Measurements from ENCODE around the gene CDK5RAP1.

CDK5RAP1 gene

GRCh38 chr20:33387177-33387576, 14.1 kb downstream of the CDK5RAP1 start:
- TF ChIP-seq CTCF (IDR thresholded peaks at IDR 0.05; ENCODE audit: low read depth, low read length) = no peak

GRCh38 chr20:33386673-33387072, 14.6 kb downstream of the CDK5RAP1 start:
- DNase-seq (ENCODE audit: low read depth, low spot score) = no peak
- in situ Hi-C loops (cut with HindIII; ENCODE audit: low sequenced_read_pairs) = no loop called here
- H3K4me3 ChIP-seq (ENCODE audit: low read depth, low read length) = no peak overlapping the region
- TF ChIP-seq CTCF (IDR thresholded peaks at IDR 0.05; ENCODE audit: low read depth, low read length) = no peak

More at GRCh38 chr20:33387177-33387576, 14.1 kb downstream of the CDK5RAP1 start:
- in situ Hi-C loops (cut with HindIII; ENCODE audit: low sequenced_read_pairs) = no loop called here
- H3K4me3 ChIP-seq (ENCODE audit: low read depth, low read length) = no peak overlapping the region
- DNase-seq (ENCODE audit: low read depth, low spot score) = no peak

GRCh38 chr20:33377366-33377765, 24.0 kb downstream of the CDK5RAP1 start:
- no peak overlapping the region for H3K4me3 ChIP-seq (ENCODE audit: low read depth, low read length)
- TF ChIP-seq CTCF (IDR thresholded peaks at IDR 0.05; ENCODE audit: low read depth, low read length) = no peak
- in situ Hi-C loops (cut with HindIII; ENCODE audit: low sequenced_read_pairs) = no loop called here
- DNase-seq (ENCODE audit: low read depth, low spot score) = no peak

- in situ Hi-C loops (cut with HindIII; ENCODE audit: low sequenced_read_pairs) = no loop called here
- no peak for TF ChIP-seq CTCF (IDR thresholded peaks at IDR 0.05; ENCODE audit: low read depth, low read length)
- peak; percentile 71 for DNase-seq (ENCODE audit: low read depth, low spot score)
- no peak overlapping the region for H3K4me3 ChIP-seq (ENCODE audit: low read depth, low read length)
These were observed 27.3 kb downstream of the CDK5RAP1 start for GRCh38 chr20:33373735-33374605.

GRCh38 chr20:33372993-33373441, 28.3 kb downstream of the CDK5RAP1 start:
- no peak for DNase-seq (ENCODE audit: low read depth, low spot score)
- no peak for TF ChIP-seq CTCF (IDR thresholded peaks at IDR 0.05; ENCODE audit: low read depth, low read length)
- in situ Hi-C loops (cut with HindIII; ENCODE audit: low sequenced_read_pairs) = no loop called here
- H3K4me3 ChIP-seq (ENCODE audit: low read depth, low read length) = no peak overlapping the region

GRCh38 chr20:33370291-33370690, 31.0 kb downstream of the CDK5RAP1 start:
- DNase-seq (ENCODE audit: low read depth, low spot score) = no peak
- in situ Hi-C loops (cut with HindIII; ENCODE audit: low sequenced_read_pairs) = no loop called here
- no peak for TF ChIP-seq CTCF (IDR thresholded peaks at IDR 0.05; ENCODE audit: low read depth, low read length)
- H3K4me3 ChIP-seq (ENCODE audit: low read depth, low read length) = no peak overlapping the region

Data from astrocyte of the spinal cord (primary cell).